ENCODE results near the gene IPO11. TPM values are rescaled to one million over a fixed set of nuclear protein-coding genes. Genes with fewer than 3 reads are reported as not detected.

IPO11 gene
- total RNA-seq, 1 experiment from 2014 or later = 16.1 TPM

GRCh38 chr5:62645223-62645622 lies 232.7 kb downstream of the IPO11 start:
- ATAC-seq (no peak), DNase-seq (no peak)
- H3F3A ChIP-seq (ENCODE audit: low read length, unreplicated experiment) = no peaks in the 10 kb centered on the region
- TF ChIP-seq EZH2 (IDR thresholded peaks at IDR 0.05; ENCODE audit: low read length, unreplicated experiment) (no peak), CTCF (conservative IDR thresholded peaks at IDR 0.05; ENCODE audit: low read depth, low read length) (no peak), EZH2phosphoT487 (IDR thresholded peaks at IDR 0.05; ENCODE audit: borderline replicate concordance, low read length) (no peak)
- no peak overlapping the region for H2AFZ ChIP-seq (ENCODE audit: low read length)
- H3K36me3 ChIP-seq (ENCODE audit: low read depth, low read length) = no peaks in the 10 kb centered on the region
- no peaks in the 10 kb centered on the region for H4K20me1 ChIP-seq (ENCODE audit: low read length)
- H3K4me3 ChIP-seq (ENCODE audit: low read length) = no peak overlapping the region
- H3K4me1 ChIP-seq (ENCODE audit: insufficient read depth, low read length) = no peaks in the 10 kb centered on the region
- H3K27ac ChIP-seq (ENCODE audit: low read length) = no peak overlapping the region
- POLR2A ChIA-PET (ENCODE audit: unreplicated experiment) = interaction anchor here (0.6 kb wide), 1 partner anchor 1634 kb away, joined by 4 read pairs; no protein-coding TSS in a partner anchor
- H3K9me3 ChIP-seq (ENCODE audit: low read length) = no peaks in the 10 kb centered on the region
- H3K9me2 ChIP-seq (replicated peaks; ENCODE audit: low read length) = no peaks in the 10 kb centered on the region
- CTCF ChIA-PET = no interaction called here
- H3K9ac ChIP-seq (ENCODE audit: low read length) = no peak overlapping the region
- BruUV-seq (replicated peaks) = no TSS peak
- no peaks in the 10 kb centered on the region for H3K79me2 ChIP-seq (ENCODE audit: low read length)
- no peak overlapping the region for H3K4me2 ChIP-seq (ENCODE audit: low read length)
- H3K27me3 ChIP-seq (ENCODE audit: low read length) = no peaks in the 10 kb centered on the region
- intact Hi-C loops (cut with micrococcal nuclease) = no loop called here

- DNase-seq (no peak), ATAC-seq (no peak)
- ChIA-PET CTCF (no interaction called here), POLR2A (ENCODE audit: unreplicated experiment) (no interaction called here)
- H3K9me3 ChIP-seq (ENCODE audit: low read length) = no peaks in the 10 kb centered on the region
- H3K79me2 ChIP-seq (ENCODE audit: low read length) = no peaks in the 10 kb centered on the region
- H4K20me1 ChIP-seq (ENCODE audit: low read length) = no peaks in the 10 kb centered on the region
- no peaks in the 10 kb centered on the region for H3K9me2 ChIP-seq (replicated peaks; ENCODE audit: low read length)
- H3K27me3 ChIP-seq (ENCODE audit: low read length) = no peaks in the 10 kb centered on the region
- no peak overlapping the region for H3K9ac ChIP-seq (ENCODE audit: low read length)
- no peak overlapping the region for H3K27ac ChIP-seq (ENCODE audit: low read length)
- no peaks in the 10 kb centered on the region for H3K36me3 ChIP-seq (ENCODE audit: low read depth, low read length)
- no peak overlapping the region for H3K4me2 ChIP-seq (ENCODE audit: low read length)
- no TSS peak for BruUV-seq (replicated peaks)
- H3K4me1 ChIP-seq (ENCODE audit: insufficient read depth, low read length) = no peaks in the 10 kb centered on the region
- intact Hi-C loops (cut with micrococcal nuclease) = no loop called here
- H3K4me3 ChIP-seq (ENCODE audit: low read length) = no peak overlapping the region
- no peaks in the 10 kb centered on the region for H3F3A ChIP-seq (ENCODE audit: low read length, unreplicated experiment)
- no peak overlapping the region for H2AFZ ChIP-seq (ENCODE audit: low read length)
- TF ChIP-seq EZH2phosphoT487 (IDR thresholded peaks at IDR 0.05; ENCODE audit: borderline replicate concordance, low read length) (no peak), EZH2 (IDR thresholded peaks at IDR 0.05; ENCODE audit: low read length, unreplicated experiment) (no peak), CTCF (conservative IDR thresholded peaks at IDR 0.05; ENCODE audit: low read depth, low read length) (no peak)
These were observed 234.7 kb downstream of the IPO11 start for GRCh38 chr5:62647241-62647640.

- Histone ChIP-seq H3K27ac (ENCODE audit: low read length) (no peak overlapping the region), H3K9me3 (ENCODE audit: low read length) (no peaks in the 10 kb centered on the region), H3K9me2 (replicated peaks; ENCODE audit: low read length) (no peaks in the 10 kb centered on the region), H3F3A (ENCODE audit: low read length, unreplicated experiment) (no peaks in the 10 kb centered on the region), H3K36me3 (ENCODE audit: low read depth, low read length) (no peaks in the 10 kb centered on the region), H4K20me1 (ENCODE audit: low read length) (no peaks in the 10 kb centered on the region), H3K27me3 (ENCODE audit: low read length) (no peaks in the 10 kb centered on the region), H3K4me3 (ENCODE audit: low read length) (no peak overlapping the region), H3K79me2 (ENCODE audit: low read length) (no peaks in the 10 kb centered on the region), H3K4me2 (ENCODE audit: low read length) (no peak overlapping the region), H2AFZ (ENCODE audit: low read length) (no peak overlapping the region), H3K4me1 (ENCODE audit: insufficient read depth, low read length) (no peaks in the 10 kb centered on the region), H3K9ac (ENCODE audit: low read length) (no peak overlapping the region)
- ChIA-PET CTCF (no interaction called here), POLR2A (ENCODE audit: unreplicated experiment) (no interaction called here)
- BruUV-seq (replicated peaks) = no TSS peak
- no peak for DNase-seq
- ATAC-seq = no peak
- no peak for TF ChIP-seq EZH2 (IDR thresholded peaks at IDR 0.05; ENCODE audit: low read length, unreplicated experiment)
- no peak for TF ChIP-seq CTCF (conservative IDR thresholded peaks at IDR 0.05; ENCODE audit: low read depth, low read length)
- no peak for TF ChIP-seq EZH2phosphoT487 (IDR thresholded peaks at IDR 0.05; ENCODE audit: borderline replicate concordance, low read length)
- intact Hi-C loops (cut with micrococcal nuclease) = no loop called here
These were observed 236.5 kb downstream of the IPO11 start for GRCh38 chr5:62649025-62649424.
